PC-9 (cell line): ENCODE results near the gene SERTAD4. TPM values are rescaled to one million over a fixed set of nuclear protein-coding genes. Genes with fewer than 3 reads are reported as not detected.

Experiments
- BruUV-seq: library from RNA; stranded (reverse); fragments of 400-500 nt; replicated peaks from 2 replicates; lab custom pipeline; 2021; lab: Mats Ljungman, UMichigan
- CTCF ChIA-PET: fragments of 300-600 bp; sonication (Branson Sonifier 250); formaldehyde crosslinking; loops from one replicate; lab custom pipeline; 2022; ENCODE audit warnings: antibody characterized with exemption; lab: Charles Lee
- POLR2A ChIA-PET: fragments of 300-600 bp; sonication (Branson Sonifier 250); formaldehyde crosslinking; loops from one replicate; lab custom pipeline; 2022; ENCODE audit warnings: antibody characterized with exemption; ENCODE audit not compliant: unreplicated experiment; lab: Charles Lee
- DNase-seq, 2 experiments: peaks; one replicate each; pipeline versions ENCODE4 v3.0.0 to v3.0.0-alpha.2; 2015 to 2022; ENCODE audit warnings: mixed read lengths in 1 of 2
- H2AFZ ChIP-seq: fragments of 200-600 bp; sonication (generic); 2 replicates; pipeline ENCODE4 v1.8.1; 2017; ENCODE audit warnings: antibody characterized with exemption
- H3F3A ChIP-seq: fragments of 200-600 bp; sonication (generic); 2 replicates; pipeline ENCODE4 v1.8.1; 2017; ENCODE audit warnings: antibody characterized with exemption, mild to moderate bottlenecking, low read depth; ENCODE audit not compliant: insufficient read depth
- H3K27ac ChIP-seq: fragments of 200-600 bp; sonication (generic); 2 replicates; pipeline ENCODE4 v1.6.1; 2016; ENCODE audit warnings: mixed run types
- H3K27me3 ChIP-seq: fragments of 200-600 bp; sonication (generic); 2 replicates; pipeline ENCODE4 v1.6.1; 2016; ENCODE audit warnings: low read depth, mixed run types; ENCODE audit not compliant: insufficient read depth
- H3K36me3 ChIP-seq: fragments of 200-600 bp; sonication (generic); 2 replicates; pipeline ENCODE4 v1.6.1; 2016; ENCODE audit warnings: low read depth, mixed run types
- H3K4me1 ChIP-seq: fragments of 200-600 bp; sonication (generic); replicated peaks from 2 replicates; pipeline ENCODE4 v1.6.1; 2016; ENCODE audit warnings: mixed run types; ENCODE audit not compliant: insufficient read depth
- H3K4me2 ChIP-seq: fragments of 200-600 bp; sonication (generic); 2 replicates; pipeline ENCODE4 v1.6.1; 2017; ENCODE audit warnings: mixed run types
- H3K4me3 ChIP-seq: fragments of 200-600 bp; sonication (generic); 2 replicates; pipeline ENCODE4 v1.6.1; 2016; ENCODE audit warnings: mixed run types
- H3K79me2 ChIP-seq: fragments of 200-600 bp; sonication (generic); 2 replicates; pipeline ENCODE4 v1.6.1; 2017; ENCODE audit warnings: low read depth, mixed run types
- H3K9me2 ChIP-seq: fragments of 200-600 bp; sonication (generic); 2 replicates; pipeline ENCODE4 v1.8.1; 2017; ENCODE audit warnings: mild to moderate bottlenecking; ENCODE audit not compliant: insufficient read depth
- H3K9me3 ChIP-seq: fragments of 200-600 bp; sonication (generic); 2 replicates; pipeline ENCODE4 v1.8.1; 2016; ENCODE audit warnings: low read depth; ENCODE audit not compliant: insufficient read depth
- H4K20me1 ChIP-seq: fragments of 200-600 bp; sonication (generic); 2 replicates; pipeline ENCODE4 v1.8.1; 2017; ENCODE audit not compliant: insufficient read depth
- CTCF ChIP-seq: fragments of 200-600 bp; sonication (generic); conservative IDR thresholded peaks from 2 replicates; pipeline ENCODE4 v1.6.1; 2017; ENCODE audit warnings: mixed run types, antibody characterized with exemption, mild to moderate bottlenecking, moderate library complexity
- EZH2 ChIP-seq: fragments of 200-600 bp; sonication (generic); IDR thresholded peaks from 2 replicates; pipeline ENCODE4 v1.8.0; 2017; ENCODE audit warnings: antibody characterized with exemption, low read depth
- intact Hi-C: fragments of 100-400 bp; cut with micrococcal nuclease; formaldehyde crosslinking; loops from one replicate; pipeline ENCODE4 v1.10.0; 2022; ENCODE audit not compliant: unreplicated experiment
- total RNA-seq: library from RNA; stranded (reverse); gene quantifications from 2 replicates; pipeline ENCODE4 v1.2.3, GENCODE V29; 2021

Gene SERTAD4
- total RNA-seq, 1 experiment from 2014 or later: 22.6 TPM

- no peaks in the 10 kb centered on the region for H3K27me3 ChIP-seq
- no peak overlapping the region for H3K4me2 ChIP-seq
- H4K20me1 ChIP-seq: no peaks in the 10 kb centered on the region
- no peak overlapping the region for H2AFZ ChIP-seq
- TF ChIP-seq CTCF: no peak
- no peak for TF ChIP-seq EZH2
- H3F3A ChIP-seq: peaks cover 33% of the 10 kb centered on the region
- no peaks in the 10 kb centered on the region; the same call in 1 of the 2 replicates for H3K9me2 ChIP-seq
- ChIA-PET CTCF (interaction anchor here (1.1 kb wide), 1 partner anchor 15 kb away, joined by 3 read pairs; no protein-coding TSS in a partner anchor), POLR2A (no interaction called here)
- H3K4me3 ChIP-seq: no peak overlapping the region
- no peaks in the 10 kb centered on the region for H3K9me3 ChIP-seq
- no peaks in the 10 kb centered on the region for H3K36me3 ChIP-seq
- H3K27ac ChIP-seq: no peak overlapping the region
- H3K4me1 ChIP-seq: peaks cover 45% of the 10 kb centered on the region
- intact Hi-C loops: loop anchor here (10.0 kb wide), 1 partner anchor 341 kb away; no protein-coding TSS in a partner anchor
- H3K79me2 ChIP-seq: no peaks in the 10 kb centered on the region; the same call in 1 of the 2 replicates
- no peak for DNase-seq
- no TSS peak for BruUV-seq
Observed at GRCh38 chr1:210235363-210236053, 2.9 kb downstream of the SERTAD4 start.

- H3K27ac ChIP-seq: no peak overlapping the region
- TF ChIP-seq EZH2: no peak
- no peak for TF ChIP-seq CTCF
- POLR2A ChIA-PET: no interaction called here
- no peaks in the 10 kb centered on the region for H3K9me2 ChIP-seq
- no peak overlapping the region for H3K4me2 ChIP-seq
- no peaks in the 10 kb centered on the region for H3K36me3 ChIP-seq
- no peaks in the 10 kb centered on the region for H4K20me1 ChIP-seq
- CTCF ChIA-PET: no interaction called here
- no peaks in the 10 kb centered on the region for H3K9me3 ChIP-seq
- peaks cover 43% of the 10 kb centered on the region for H3K4me1 ChIP-seq
- no peak overlapping the region for H3K4me3 ChIP-seq
- no peak overlapping the region for H2AFZ ChIP-seq
- no TSS peak for BruUV-seq
- no peaks in the 10 kb centered on the region for H3K27me3 ChIP-seq
- H3F3A ChIP-seq: peaks cover 33% of the 10 kb centered on the region
- intact Hi-C loops: loop anchor here (10.0 kb wide), 1 partner anchor 342 kb away; no protein-coding TSS in a partner anchor
- DNase-seq: no peak
- no peaks in the 10 kb centered on the region; the same call in 1 of the 2 replicates for H3K79me2 ChIP-seq
Observed at GRCh38 chr1:210236386-210236839, 3.8 kb downstream of the SERTAD4 start.

GRCh38 chr1:210236840-210237409 lies 4.3 kb downstream of the SERTAD4 start:
- Histone ChIP-seq H3K27ac (no peak overlapping the region), H3K9me3 (no peaks in the 10 kb centered on the region), H3K4me2 (no peak overlapping the region), H3K9me2 (no peaks in the 10 kb centered on the region), H3K4me1 (peaks cover 38% of the 10 kb centered on the region), H3K27me3 (no peaks in the 10 kb centered on the region), H4K20me1 (no peaks in the 10 kb centered on the region), H3F3A (peaks cover 33% of the 10 kb centered on the region), H3K4me3 (no peak overlapping the region), H2AFZ (no peak overlapping the region), H3K36me3 (no peaks in the 10 kb centered on the region), H3K79me2 (no peaks in the 10 kb centered on the region; the same call in 1 of the 2 replicates)
- no peak for TF ChIP-seq EZH2
- TF ChIP-seq CTCF: no peak
- no peak for DNase-seq
- intact Hi-C loops: loop anchor here (10.0 kb wide), 1 partner anchor 342 kb away; no protein-coding TSS in a partner anchor
- ChIA-PET CTCF (no interaction called here), POLR2A (no interaction called here)
- BruUV-seq: no TSS peak
